ENCODE measurements around the gene CALM3. TPM values are rescaled to one million over a fixed set of nuclear protein-coding genes. Genes with fewer than 3 reads are reported as not detected.

Gene CALM3
- total and polyA plus RNA-seq, 2 of the 4 experiments (the other 2 are of a cell fraction): 91.6 to 501 TPM

GRCh38 chr19:46648961-46649960 is 48.1 kb downstream of the CALM3 start (continued):
- TF ChIP-seq, protein P1, sequence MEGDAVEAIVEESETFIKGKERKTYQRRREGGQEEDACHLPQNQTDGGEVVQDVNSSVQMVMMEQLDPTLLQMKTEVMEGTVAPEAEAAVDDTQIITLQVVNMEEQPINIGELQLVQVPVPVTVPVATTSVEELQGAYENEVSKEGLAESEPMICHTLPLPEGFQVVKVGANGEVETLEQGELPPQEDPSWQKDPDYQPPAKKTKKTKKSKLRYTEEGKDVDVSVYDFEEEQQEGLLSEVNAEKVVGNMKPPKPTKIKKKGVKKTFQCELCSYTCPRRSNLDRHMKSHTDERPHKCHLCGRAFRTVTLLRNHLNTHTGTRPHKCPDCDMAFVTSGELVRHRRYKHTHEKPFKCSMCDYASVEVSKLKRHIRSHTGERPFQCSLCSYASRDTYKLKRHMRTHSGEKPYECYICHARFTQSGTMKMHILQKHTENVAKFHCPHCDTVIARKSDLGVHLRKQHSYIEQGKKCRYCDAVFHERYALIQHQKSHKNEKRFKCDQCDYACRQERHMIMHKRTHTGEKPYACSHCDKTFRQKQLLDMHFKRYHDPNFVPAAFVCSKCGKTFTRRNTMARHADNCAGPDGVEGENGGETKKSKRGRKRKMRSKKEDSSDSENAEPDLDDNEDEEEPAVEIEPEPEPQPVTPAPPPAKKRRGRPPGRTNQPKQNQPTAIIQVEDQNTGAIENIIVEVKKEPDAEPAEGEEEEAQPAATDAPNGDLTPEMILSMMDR (conservative IDR thresholded peaks at IDR 0.05; ENCODE audit: low read depth, low read length): no peak
- TF ChIP-seq MAFK (IDR thresholded peaks at IDR 0.05; ENCODE audit: low read depth, low read length): no peak
- no peak for TF ChIP-seq FOS (IDR thresholded peaks at IDR 0.05; ENCODE audit: low read depth, low read length)

All from IMR-90 (cell line).